ENCODE results near the gene NISCH.

DNA sequence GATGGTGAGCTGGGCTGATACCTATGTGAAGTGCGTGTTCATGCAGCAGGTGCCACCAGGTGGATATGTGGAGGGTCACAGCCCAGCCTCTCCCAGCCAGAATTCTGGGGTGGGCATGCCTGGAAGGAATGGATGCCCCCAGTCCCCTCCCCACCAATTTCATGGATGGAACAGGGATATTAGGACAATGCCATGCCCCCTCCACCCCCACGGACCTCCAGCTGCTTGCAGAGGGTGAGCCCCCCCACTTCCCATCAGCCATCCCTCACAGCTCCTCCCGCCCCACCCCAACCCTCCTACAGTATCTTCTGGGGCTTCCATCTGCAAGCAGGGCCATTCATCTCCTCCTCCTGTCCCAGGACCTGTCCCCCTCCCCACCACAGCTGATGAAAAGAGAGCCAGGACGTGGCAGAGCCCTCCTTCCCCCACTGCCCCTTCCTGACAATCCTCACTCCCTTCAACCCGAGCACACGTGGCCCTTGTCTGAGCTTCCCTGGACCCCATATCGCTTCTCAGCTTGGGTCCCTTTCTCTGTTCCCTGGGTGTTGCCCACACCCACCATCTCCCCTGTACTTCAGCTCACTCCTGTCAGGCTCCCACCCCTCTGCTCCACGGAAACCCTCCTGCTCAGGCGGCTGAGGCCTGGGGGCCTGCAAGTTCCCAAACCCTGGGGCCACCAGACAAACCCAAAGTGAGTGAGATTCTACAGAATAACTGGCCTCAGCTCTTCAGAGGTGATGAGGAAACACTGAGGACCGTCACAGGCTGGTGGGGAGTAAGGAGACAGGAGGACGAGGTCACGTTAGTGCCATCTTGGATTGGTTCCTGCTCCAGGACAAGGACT is 7.7 kb upstream of the NISCH start:
- TF ChIP-seq, protein P1, sequence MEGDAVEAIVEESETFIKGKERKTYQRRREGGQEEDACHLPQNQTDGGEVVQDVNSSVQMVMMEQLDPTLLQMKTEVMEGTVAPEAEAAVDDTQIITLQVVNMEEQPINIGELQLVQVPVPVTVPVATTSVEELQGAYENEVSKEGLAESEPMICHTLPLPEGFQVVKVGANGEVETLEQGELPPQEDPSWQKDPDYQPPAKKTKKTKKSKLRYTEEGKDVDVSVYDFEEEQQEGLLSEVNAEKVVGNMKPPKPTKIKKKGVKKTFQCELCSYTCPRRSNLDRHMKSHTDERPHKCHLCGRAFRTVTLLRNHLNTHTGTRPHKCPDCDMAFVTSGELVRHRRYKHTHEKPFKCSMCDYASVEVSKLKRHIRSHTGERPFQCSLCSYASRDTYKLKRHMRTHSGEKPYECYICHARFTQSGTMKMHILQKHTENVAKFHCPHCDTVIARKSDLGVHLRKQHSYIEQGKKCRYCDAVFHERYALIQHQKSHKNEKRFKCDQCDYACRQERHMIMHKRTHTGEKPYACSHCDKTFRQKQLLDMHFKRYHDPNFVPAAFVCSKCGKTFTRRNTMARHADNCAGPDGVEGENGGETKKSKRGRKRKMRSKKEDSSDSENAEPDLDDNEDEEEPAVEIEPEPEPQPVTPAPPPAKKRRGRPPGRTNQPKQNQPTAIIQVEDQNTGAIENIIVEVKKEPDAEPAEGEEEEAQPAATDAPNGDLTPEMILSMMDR (IDR thresholded peaks at IDR 0.05; ENCODE audit: low read depth, low read length) = no peak
- no peak for TF ChIP-seq EZH2phosphoT487 (IDR thresholded peaks at IDR 0.05; ENCODE audit: low read depth)

Measured in OCI-LY3 (cell line).